LNCaP clone FGC (cell line): ENCODE data around the gene NUDT16L1.

Source experiments
- DNase-seq: peaks from one replicate; pipeline ENCODE4 v3.0.0-alpha.2; 2011; ENCODE audit warnings: low read depth
- H3K4me3 ChIP-seq: 2 replicates; pipeline ENCODE4 v1.5.1; 2011; ENCODE audit warnings: mild to moderate bottlenecking, low read depth, low read length, control low read depth
- TF ChIP-seq, protein P1 (sequence below): IDR thresholded peaks from 2 replicates; pipeline ENCODE4 v1.5.1; 2012; ENCODE audit warnings: mild to moderate bottlenecking; ENCODE audit not compliant: control insufficient read depth, insufficient read depth; ENCODE audit errors: extremely low read depth

The NUDT16L1 gene

DNA sequence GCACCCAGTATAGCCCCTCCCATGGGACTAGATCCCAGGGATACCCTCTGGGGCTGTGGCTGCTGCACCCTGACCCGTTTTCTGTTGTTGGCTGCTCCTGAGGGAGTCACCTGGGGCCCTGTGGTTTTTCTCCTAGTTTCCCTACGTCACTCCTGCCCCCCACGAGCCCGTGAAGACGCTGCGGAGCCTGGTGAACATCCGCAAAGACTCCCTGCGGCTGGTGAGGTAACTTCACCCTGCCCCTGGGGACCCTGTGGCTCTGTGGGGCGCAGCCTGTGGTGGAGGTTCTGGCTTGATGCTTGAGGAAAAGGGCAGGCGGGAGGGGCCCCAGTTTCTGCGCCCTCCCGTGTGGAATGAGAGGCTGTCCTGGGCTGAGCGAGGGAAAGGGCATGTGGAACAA is 41.5 kb upstream of the NUDT16L1 start:
- H3K4me3 ChIP-seq, result no peak overlapping the region
- DNase-seq, result no peak
- TF ChIP-seq, protein P1, sequence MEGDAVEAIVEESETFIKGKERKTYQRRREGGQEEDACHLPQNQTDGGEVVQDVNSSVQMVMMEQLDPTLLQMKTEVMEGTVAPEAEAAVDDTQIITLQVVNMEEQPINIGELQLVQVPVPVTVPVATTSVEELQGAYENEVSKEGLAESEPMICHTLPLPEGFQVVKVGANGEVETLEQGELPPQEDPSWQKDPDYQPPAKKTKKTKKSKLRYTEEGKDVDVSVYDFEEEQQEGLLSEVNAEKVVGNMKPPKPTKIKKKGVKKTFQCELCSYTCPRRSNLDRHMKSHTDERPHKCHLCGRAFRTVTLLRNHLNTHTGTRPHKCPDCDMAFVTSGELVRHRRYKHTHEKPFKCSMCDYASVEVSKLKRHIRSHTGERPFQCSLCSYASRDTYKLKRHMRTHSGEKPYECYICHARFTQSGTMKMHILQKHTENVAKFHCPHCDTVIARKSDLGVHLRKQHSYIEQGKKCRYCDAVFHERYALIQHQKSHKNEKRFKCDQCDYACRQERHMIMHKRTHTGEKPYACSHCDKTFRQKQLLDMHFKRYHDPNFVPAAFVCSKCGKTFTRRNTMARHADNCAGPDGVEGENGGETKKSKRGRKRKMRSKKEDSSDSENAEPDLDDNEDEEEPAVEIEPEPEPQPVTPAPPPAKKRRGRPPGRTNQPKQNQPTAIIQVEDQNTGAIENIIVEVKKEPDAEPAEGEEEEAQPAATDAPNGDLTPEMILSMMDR, result no peak

DNA sequence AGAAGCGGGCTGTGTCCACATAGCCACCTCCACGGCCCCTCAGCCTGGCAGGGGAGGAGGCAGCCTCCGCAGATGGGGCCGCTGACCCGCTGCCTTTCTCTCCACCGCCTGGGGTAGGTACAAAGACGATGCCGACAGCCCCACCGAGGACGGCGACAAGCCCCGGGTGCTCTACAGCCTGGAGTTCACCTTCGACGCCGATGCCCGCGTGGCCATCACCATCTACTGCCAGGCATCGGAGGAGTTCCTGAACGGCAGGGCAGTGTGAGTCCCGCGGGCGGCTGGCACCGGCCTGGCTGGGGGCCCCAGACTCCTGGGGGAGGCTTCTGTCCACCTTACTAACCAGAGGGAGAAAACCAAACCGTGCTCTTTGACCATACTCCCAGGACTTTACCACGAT is 40.8 kb upstream of the NUDT16L1 start:
- no peak overlapping the region for H3K4me3 ChIP-seq
- DNase-seq, result no peak
- TF ChIP-seq, protein P1, result no peak

DNA sequence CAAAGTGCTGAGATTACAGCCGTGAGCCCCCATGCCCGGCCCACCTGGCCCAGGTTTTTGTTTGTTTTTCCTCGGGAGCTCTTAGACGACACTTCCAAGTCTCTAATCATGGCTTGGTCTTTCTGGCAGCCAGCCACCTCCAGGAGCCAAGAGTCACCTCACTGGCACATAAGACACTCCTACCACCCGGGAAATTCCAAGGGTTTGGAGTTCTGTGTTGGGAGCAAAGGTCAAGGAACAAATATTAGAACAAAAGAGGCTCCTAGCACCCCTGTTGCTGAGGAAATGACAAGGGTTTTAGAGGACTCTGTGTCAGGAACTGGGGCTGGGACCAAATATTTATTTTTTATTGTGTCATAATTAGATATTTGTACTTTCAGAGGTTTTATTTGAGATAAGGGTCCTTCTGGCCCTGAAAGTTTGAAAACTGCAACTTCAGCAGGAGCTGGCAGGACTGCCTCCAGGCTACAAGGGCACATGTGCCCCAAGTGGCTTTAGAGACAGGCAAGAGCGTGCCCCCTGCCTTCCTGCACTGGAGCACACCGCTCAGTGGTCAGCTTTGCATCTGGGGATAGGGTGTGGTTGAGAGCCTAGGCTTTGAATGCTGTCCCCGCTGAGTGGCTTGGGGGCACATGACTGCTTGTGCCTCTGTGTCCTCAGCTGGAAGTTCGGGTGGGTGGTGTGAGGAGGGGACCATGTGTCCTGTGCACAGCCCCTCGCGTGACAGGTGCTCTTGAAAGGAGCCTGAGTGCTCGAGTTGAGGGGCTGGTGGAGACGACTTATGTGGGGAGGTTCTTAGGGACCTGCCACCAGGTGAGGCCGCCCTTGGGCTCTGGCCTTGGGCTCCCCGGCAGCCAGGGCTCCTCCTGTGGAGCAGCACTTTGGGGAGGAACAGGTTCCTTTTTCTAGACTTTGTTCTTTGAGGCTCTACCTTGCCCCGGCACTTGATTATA is 39.1 kb upstream of the NUDT16L1 start:
- TF ChIP-seq, protein P1, result no peak
- peak; percentile 59 for DNase-seq
- no peak overlapping the region for H3K4me3 ChIP-seq

DNA sequence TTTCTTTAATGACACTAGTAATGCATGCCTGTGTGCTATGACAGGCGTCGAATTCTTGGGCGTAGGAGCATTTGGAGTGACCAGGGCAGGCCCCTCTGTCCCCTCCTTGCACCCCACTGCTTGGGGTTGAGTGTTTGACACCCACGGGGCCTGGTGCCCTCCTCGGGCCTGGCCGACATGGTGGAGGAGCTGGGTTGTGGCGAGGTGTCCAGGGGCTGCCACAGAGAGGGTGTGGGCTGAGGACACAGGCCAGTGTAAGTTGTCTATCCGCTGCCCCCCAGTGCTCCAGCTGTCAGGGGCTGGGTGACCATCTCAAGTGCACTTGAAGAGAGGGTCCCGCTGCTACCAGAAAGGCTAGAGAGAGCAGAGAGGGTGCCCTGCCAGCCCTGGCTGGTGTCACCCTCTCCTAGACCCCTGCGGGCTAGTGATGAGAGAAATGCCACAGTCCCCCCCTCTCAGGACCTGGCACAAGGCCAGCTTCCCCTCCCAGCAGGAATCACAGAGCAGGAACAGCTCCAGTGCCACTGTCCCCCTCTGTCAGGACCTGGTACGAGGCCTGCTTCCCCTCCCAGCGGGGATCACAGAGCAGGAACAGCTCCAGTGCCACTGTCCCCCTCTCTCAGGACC is 38.3 kb upstream of the NUDT16L1 start:
- TF ChIP-seq, protein P1, result no peak
- no peak for DNase-seq
- H3K4me3 ChIP-seq, result no peak overlapping the region

DNA sequence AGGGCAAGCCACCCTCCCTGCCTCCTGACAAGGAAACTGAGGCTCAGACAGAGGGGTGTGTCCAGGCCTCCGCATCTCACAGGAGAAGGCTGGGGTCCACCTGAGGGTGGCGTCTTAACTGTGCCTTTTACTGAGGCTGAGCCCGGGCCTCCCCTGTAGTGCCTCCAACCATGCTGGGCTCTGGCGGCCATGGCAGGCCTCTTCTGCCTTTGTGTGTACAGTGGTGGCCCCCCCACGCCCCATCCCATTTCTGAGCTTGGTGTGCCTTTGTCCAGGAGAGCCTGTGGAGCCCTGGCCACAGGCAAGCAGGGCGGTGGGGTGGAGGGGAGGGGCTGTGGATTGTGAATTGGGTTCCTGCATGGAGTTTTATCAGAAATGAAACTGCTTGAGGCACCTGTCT is 37.6 kb upstream of the NUDT16L1 start:
- DNase-seq, result no peak
- no peak overlapping the region for H3K4me3 ChIP-seq
- TF ChIP-seq, protein P1, result no peak

DNA sequence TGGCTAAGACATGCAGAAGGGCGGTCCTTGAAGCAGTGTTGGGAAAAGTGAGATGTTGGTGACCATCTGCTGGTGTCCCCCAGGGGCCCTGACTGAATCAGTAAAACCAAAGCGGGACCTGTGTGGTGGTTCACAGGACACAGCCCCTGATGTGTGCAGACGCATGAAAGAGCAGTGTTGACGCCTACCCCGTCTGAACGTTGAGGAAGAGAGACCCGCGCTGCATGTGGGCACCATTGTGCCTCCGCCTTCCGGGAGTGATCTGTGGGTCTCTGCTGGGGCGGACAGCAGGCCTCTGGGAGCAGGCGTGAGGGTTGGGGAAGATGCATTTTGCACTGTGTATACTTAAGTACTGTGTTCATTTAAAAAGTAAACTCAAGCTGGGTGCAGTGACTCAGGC is 37.1 kb upstream of the NUDT16L1 start:
- TF ChIP-seq, protein P1, result no peak
- DNase-seq, result no peak
- no peak overlapping the region for H3K4me3 ChIP-seq
